ENCODE results near the gene LGI2.

GRCh38 chr4:25030277-25031076 lies at the start of gene LGI2:
- TF ChIP-seq POLR2A (IDR thresholded peaks at IDR 0.05; ENCODE audit: low read length) = no peak
- no peak for TF ChIP-seq GATA1 (IDR thresholded peaks at IDR 0.05; ENCODE audit: low read depth, low read length)

All from erythroblast (primary cell).